HepG2 (cell line): ENCODE results near the gene EPHA6. TPM values are rescaled to one million over a fixed set of nuclear protein-coding genes. Genes with fewer than 3 reads are reported as not detected.
A peak's percentile ranks its signal among the peaks of the same experiment; 100 is the strongest.

ENCODE experiments used
- BRF2 ChIP-seq: sonication (generic); formaldehyde crosslinking; IDR thresholded peaks from 2 replicates; pipeline ENCODE4 v1.8.1; 2022; ENCODE audit warnings: mild to moderate bottlenecking, missing genetic modification reagents
- ERF ChIP-seq: IDR thresholded peaks from 2 replicates; pipeline ENCODE4 v1.6.1; 2018; ENCODE audit warnings: missing biosample characterization, missing genetic modification reagents
- MNT ChIP-seq: fragments of 450-650 bp; IDR thresholded peaks from 2 replicates; pipeline ENCODE4 v1.6.1; 2016
- POLR2A ChIP-seq, 2 experiments: IDR thresholded peaks; 2 replicates each; pipeline ENCODE4 v1.6.1; 2011; ENCODE audit warnings: low read depth in 2 of 2, low read length in 2 of 2, mild to moderate bottlenecking in 1 of 2, moderate library complexity in 1 of 2; ENCODE audit not compliant: insufficient read depth in 1 of 2
- TBP ChIP-seq: sonication (generic); formaldehyde crosslinking; IDR thresholded peaks from 2 replicates; pipeline ENCODE4 v1.5.0; 2020; ENCODE audit warnings: missing genetic modification reagents
- ZBTB7A ChIP-seq: sonication (generic); formaldehyde crosslinking; IDR thresholded peaks from 2 replicates; pipeline ENCODE4 v1.8.0; 2022; ENCODE audit warnings: mild to moderate bottlenecking, missing genetic modification reagents
- ZFX ChIP-seq: sonication (generic); formaldehyde crosslinking; IDR thresholded peaks from 2 replicates; pipeline ENCODE4 v1.4.0; 2020; ENCODE audit warnings: mild to moderate bottlenecking, low read depth, missing genetic modification reagents, moderate library complexity
- ZNF652 ChIP-seq: IDR thresholded peaks from 2 replicates; pipeline ENCODE4 v1.6.1; 2016; ENCODE audit warnings: low read depth, borderline replicate concordance
- ZNF691 ChIP-seq: sonication (generic); formaldehyde crosslinking; IDR thresholded peaks from 2 replicates; pipeline ENCODE4 v1.4.0; 2020; ENCODE audit warnings: missing genetic modification reagents, low read depth, mild to moderate bottlenecking, borderline replicate concordance
- ZNF749 ChIP-seq: sonication (generic); formaldehyde crosslinking; IDR thresholded peaks from 2 replicates; pipeline ENCODE4 v1.8.0; 2022; ENCODE audit warnings: mild to moderate bottlenecking, missing genetic modification reagents, moderate library complexity, borderline replicate concordance
- ZNF883 ChIP-seq: sonication (generic); formaldehyde crosslinking; IDR thresholded peaks from 2 replicates; pipeline ENCODE4 v1.5.1; 2020; ENCODE audit warnings: mild to moderate bottlenecking, missing genetic modification reagents; ENCODE audit errors: not compliant biosample characterization
- ZSCAN5A ChIP-seq: sonication (generic); formaldehyde crosslinking; IDR thresholded peaks from 2 replicates; pipeline ENCODE4 v1.8.0; 2022; ENCODE audit warnings: mild to moderate bottlenecking, missing genetic modification reagents, borderline replicate concordance
- polyA plus RNA-seq, 8 experiments: library from polyadenylated mRNA; depleted of rRNA in 3 of 8; stranded (reverse) in 7 of 8; unstranded in 1 of 8; fragments of >200 nt; fragmentation: Illumina TruSeq in 4 of 8; extraction: Trizol in 4 of 8; gene quantifications; 2 replicates each; pipeline versions ENCODE4 v1.2.1 to v1.2.3, GENCODE V29; 2011 to 2016; ENCODE audit warnings: low read depth in 4 of 8, missing spikeins in 1 of 8, mixed read lengths in 1 of 8; ENCODE audit not compliant: insufficient read depth in 1 of 8
- total RNA-seq, 5 experiments: library from RNA; depleted of rRNA; stranded (reverse); fragments of >200 nt; fragmentation: Illumina TruSeq; extraction: Trizol; gene quantifications; 2 replicates each; pipeline ENCODE4 v1.2.3, GENCODE V29; 2016; ENCODE audit warnings: low read depth in 1 of 5
- TF ChIP-seq, protein P1 (sequence below): sonication (generic); IDR thresholded peaks from 2 replicates; pipeline ENCODE4 v1.6.1; 2016; ENCODE audit warnings: low read depth, borderline replicate concordance
- TF ChIP-seq, protein P2 (sequence below): sonication (generic); formaldehyde crosslinking; IDR thresholded peaks from 2 replicates; pipeline ENCODE4 v1.4.0; 2020; ENCODE audit warnings: low read depth, mild to moderate bottlenecking, missing genetic modification reagents
- TF ChIP-seq, protein P3 (sequence below): sonication (generic); formaldehyde crosslinking; IDR thresholded peaks from 2 replicates; pipeline ENCODE4 v1.4.0; 2020; ENCODE audit warnings: missing genetic modification reagents, borderline replicate concordance
- TF ChIP-seq, protein P4 (sequence below): IDR thresholded peaks from 2 replicates; pipeline ENCODE4 v1.6.1; 2016; ENCODE audit warnings: mild to moderate bottlenecking

EPHA6 gene
- total and polyA plus RNA-seq, 2 of the 13 experiments (the other 11 are each of a cell fraction or from before 2014, with no cell fraction given): not detected

DNA sequence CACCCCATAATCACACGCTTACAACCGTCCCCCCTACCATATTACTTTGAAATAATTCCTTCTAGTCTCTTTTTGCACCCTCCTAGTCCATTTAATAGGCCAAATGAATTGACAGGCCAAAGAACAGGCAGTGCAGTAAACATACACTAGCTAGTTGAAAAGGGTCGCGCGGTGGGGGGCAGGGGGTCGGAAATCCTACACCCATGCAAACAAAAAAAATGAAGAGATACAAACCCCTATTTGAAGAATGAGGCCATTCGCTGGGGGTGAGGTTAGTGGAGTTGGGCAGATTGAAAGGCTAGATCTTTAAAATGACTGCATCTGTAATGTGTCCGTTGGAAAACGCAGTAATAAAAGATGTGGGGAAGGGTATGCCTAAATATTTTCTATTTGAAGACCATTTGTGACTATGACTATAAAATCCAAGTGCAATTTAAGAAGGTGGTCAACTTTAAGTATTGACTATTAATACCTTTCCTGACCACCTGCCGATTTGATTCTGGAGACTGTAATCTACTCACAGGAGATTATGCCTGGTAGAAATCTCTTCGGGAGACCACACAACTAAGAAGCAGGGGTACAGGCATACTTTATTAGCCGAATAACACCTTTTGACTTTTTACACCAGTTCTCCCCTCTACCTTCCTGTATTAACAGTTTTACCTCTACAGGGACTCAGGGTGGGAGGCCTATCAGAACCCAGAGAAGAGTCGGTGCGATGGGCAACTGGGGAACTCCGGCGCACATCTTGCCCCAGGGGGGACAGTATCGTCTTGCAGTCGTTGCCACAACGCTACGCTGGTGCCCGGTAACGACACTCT lies 949.4 kb downstream of the EPHA6 start (continued):
- TF ChIP-seq ZBTB7A (CRISPR knock-in tag) (no peak), ZNF749 (CRISPR knock-in tag) (no peak), POLR2A (IDR thresholded peaks at IDR 0.05; ENCODE audit: insufficient read depth in 1 of 2, low read depth in 2 of 2, low read length in 2 of 2) (0 out of 4 replicates have a peak, but pooled peaks of 1 of the 2 experiments have one; percentile 38), ERF (CRISPR knock-in tag) (no peak), ZSCAN5A (CRISPR knock-in tag) (no peak), BRF2 (CRISPR knock-in tag) (no peak), TBP (no peak), ZNF883 (peak; percentile 73), MNT (no peak), ZNF691 (no peak), ZFX (CRISPR knock-in tag) (peak; percentile 95; the same call in 1 of the 2 replicates), ZNF652 (CRISPR knock-in tag) (no peak)
- TF ChIP-seq, protein P1, sequence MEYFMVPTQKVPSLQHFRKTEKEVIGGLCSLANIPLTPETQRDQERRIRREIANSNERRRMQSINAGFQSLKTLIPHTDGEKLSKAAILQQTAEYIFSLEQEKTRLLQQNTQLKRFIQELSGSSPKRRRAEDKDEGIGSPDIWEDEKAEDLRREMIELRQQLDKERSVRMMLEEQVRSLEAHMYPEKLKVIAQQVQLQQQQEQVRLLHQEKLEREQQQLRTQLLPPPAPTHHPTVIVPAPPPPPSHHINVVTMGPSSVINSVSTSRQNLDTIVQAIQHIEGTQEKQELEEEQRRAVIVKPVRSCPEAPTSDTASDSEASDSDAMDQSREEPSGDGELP: no peak
- TF ChIP-seq, protein P2, sequence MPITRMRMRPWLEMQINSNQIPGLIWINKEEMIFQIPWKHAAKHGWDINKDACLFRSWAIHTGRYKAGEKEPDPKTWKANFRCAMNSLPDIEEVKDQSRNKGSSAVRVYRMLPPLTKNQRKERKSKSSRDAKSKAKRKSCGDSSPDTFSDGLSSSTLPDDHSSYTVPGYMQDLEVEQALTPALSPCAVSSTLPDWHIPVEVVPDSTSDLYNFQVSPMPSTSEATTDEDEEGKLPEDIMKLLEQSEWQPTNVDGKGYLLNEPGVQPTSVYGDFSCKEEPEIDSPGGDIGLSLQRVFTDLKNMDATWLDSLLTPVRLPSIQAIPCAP: 0 out of 2 replicates have a peak, but pooled peaks have one; percentile 47
- TF ChIP-seq, protein P3, sequence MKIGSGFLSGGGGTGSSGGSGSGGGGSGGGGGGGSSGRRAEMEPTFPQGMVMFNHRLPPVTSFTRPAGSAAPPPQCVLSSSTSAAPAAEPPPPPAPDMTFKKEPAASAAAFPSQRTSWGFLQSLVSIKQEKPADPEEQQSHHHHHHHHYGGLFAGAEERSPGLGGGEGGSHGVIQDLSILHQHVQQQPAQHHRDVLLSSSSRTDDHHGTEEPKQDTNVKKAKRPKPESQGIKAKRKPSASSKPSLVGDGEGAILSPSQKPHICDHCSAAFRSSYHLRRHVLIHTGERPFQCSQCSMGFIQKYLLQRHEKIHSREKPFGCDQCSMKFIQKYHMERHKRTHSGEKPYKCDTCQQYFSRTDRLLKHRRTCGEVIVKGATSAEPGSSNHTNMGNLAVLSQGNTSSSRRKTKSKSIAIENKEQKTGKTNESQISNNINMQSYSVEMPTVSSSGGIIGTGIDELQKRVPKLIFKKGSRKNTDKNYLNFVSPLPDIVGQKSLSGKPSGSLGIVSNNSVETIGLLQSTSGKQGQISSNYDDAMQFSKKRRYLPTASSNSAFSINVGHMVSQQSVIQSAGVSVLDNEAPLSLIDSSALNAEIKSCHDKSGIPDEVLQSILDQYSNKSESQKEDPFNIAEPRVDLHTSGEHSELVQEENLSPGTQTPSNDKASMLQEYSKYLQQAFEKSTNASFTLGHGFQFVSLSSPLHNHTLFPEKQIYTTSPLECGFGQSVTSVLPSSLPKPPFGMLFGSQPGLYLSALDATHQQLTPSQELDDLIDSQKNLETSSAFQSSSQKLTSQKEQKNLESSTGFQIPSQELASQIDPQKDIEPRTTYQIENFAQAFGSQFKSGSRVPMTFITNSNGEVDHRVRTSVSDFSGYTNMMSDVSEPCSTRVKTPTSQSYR (CRISPR knock-in tag): no peak
- TF ChIP-seq, protein P4, sequence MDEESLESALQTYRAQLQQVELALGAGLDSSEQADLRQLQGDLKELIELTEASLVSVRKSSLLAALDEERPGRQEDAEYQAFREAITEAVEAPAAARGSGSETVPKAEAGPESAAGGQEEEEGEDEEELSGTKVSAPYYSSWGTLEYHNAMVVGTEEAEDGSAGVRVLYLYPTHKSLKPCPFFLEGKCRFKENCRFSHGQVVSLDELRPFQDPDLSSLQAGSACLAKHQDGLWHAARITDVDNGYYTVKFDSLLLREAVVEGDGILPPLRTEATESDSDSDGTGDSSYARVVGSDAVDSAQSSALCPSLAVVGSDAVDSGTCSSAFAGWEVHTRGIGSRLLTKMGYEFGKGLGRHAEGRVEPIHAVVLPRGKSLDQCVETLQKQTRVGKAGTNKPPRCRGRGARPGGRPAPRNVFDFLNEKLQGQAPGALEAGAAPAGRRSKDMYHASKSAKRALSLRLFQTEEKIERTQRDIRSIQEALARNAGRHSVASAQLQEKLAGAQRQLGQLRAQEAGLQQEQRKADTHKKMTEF (CRISPR knock-in tag): no peak
